H9 (cell line): ENCODE data around the gene METTL1. TPM values are rescaled to one million over a fixed set of nuclear protein-coding genes. Genes with fewer than 3 reads are reported as not detected.

Experiments
- DNase-seq: peaks from one replicate; pipeline ENCODE4 v3.0.0-alpha.2; 2017
- H2AFZ ChIP-seq: one replicate; pipeline ENCODE4 v1.6.1; 2013; ENCODE audit warnings: mild to moderate bottlenecking, low read length, control low read depth, moderate library complexity
- H2AK5ac ChIP-seq: 2 replicates; pipeline ENCODE4 v1.6.1; 2013; ENCODE audit warnings: low read length, control low read depth, mixed read lengths; ENCODE audit not compliant: insufficient read length
- H2BK120ac ChIP-seq: one replicate; pipeline ENCODE4 v1.6.1; 2013; ENCODE audit warnings: low read depth, mild to moderate bottlenecking, low read length, control low read depth, inconsistent platforms; ENCODE audit not compliant: poor library complexity, severe bottlenecking
- H2BK12ac ChIP-seq: 2 replicates; pipeline ENCODE4 v1.6.1; 2013; ENCODE audit warnings: low read length, control low read depth, mixed read lengths, low read depth; ENCODE audit not compliant: insufficient read length
- H2BK15ac ChIP-seq: 2 replicates; pipeline ENCODE4 v1.6.1; 2013; ENCODE audit warnings: low read depth, low read length, control low read depth
- H2BK20ac ChIP-seq: one replicate; pipeline ENCODE4 v1.6.1; 2013; ENCODE audit warnings: low read depth, mild to moderate bottlenecking, low read length, control low read depth, inconsistent platforms; ENCODE audit not compliant: poor library complexity, severe bottlenecking
- H2BK5ac ChIP-seq: 2 replicates; pipeline ENCODE4 v1.6.1; 2013; ENCODE audit warnings: low read length, control low read depth, mixed read lengths; ENCODE audit not compliant: insufficient read length
- H3K14ac ChIP-seq: 2 replicates; pipeline ENCODE4 v1.6.1; 2013; ENCODE audit warnings: low read length, control low read depth; ENCODE audit not compliant: insufficient read depth
- H3K18ac ChIP-seq: 2 replicates; pipeline ENCODE4 v1.6.1; 2013; ENCODE audit warnings: low read depth, mild to moderate bottlenecking, mixed read lengths, low read length, control low read depth; ENCODE audit not compliant: insufficient read length
- H3K23ac ChIP-seq: 2 replicates; pipeline ENCODE4 v1.6.1; 2013; ENCODE audit warnings: low read length, control low read depth, mixed read lengths, low read depth; ENCODE audit not compliant: insufficient read length
- H3K23me2 ChIP-seq: 2 replicates; pipeline ENCODE4 v1.6.1; 2013; ENCODE audit warnings: low read depth, mild to moderate bottlenecking, mixed read lengths, low read length, control low read depth; ENCODE audit not compliant: insufficient read length, poor library complexity, severe bottlenecking
- H3K27ac ChIP-seq: 2 replicates; pipeline ENCODE4 v1.5.1; 2013; ENCODE audit warnings: low read length, control low read depth, mixed read lengths, low read depth; ENCODE audit not compliant: insufficient read length
- H3K27me3 ChIP-seq: 2 replicates; pipeline ENCODE4 v1.6.1; 2013; ENCODE audit warnings: low read length, control low read depth, inconsistent platforms; ENCODE audit not compliant: insufficient read depth
- H3K4ac ChIP-seq: 2 replicates; pipeline ENCODE4 v1.6.1; 2013; ENCODE audit warnings: low read depth, mild to moderate bottlenecking, control low read depth, inconsistent platforms, low read length, moderate library complexity
- H3K4me1 ChIP-seq: 2 replicates; pipeline ENCODE4 v1.6.1; 2013; ENCODE audit warnings: low read length, control low read depth, inconsistent platforms; ENCODE audit not compliant: insufficient read depth
- H3K4me2 ChIP-seq: 2 replicates; pipeline ENCODE4 v1.6.1; 2013; ENCODE audit warnings: low read length, control low read depth, mixed read lengths; ENCODE audit not compliant: insufficient read length, insufficient read depth
- H3K56ac ChIP-seq: 2 replicates; pipeline ENCODE4 v1.6.1; 2013; ENCODE audit warnings: low read depth, mild to moderate bottlenecking, mixed read lengths, low read length, control low read depth; ENCODE audit not compliant: insufficient read length
- H3K79me1 ChIP-seq: 2 replicates; pipeline ENCODE4 v1.6.1; 2013; ENCODE audit warnings: low read depth, mild to moderate bottlenecking, moderate library complexity, low read length, control low read depth, inconsistent platforms; ENCODE audit not compliant: insufficient read depth, poor library complexity, severe bottlenecking
- H3K79me2 ChIP-seq: 2 replicates; pipeline ENCODE4 v1.6.1; 2013; ENCODE audit warnings: low read length, control low read depth, inconsistent platforms; ENCODE audit not compliant: insufficient read depth
- H3K9ac ChIP-seq: 2 replicates; pipeline ENCODE4 v1.6.1; 2013; ENCODE audit warnings: low read length, control low read depth, mixed read lengths; ENCODE audit not compliant: insufficient read length; ENCODE audit errors: extremely low read depth
- H3K9me3 ChIP-seq: one replicate; pipeline ENCODE4 v1.6.1; 2013; ENCODE audit warnings: low read depth, low read length, inconsistent platforms; ENCODE audit not compliant: control insufficient read depth
- H3T11ph ChIP-seq: one replicate; pipeline ENCODE4 v1.6.1; 2013; ENCODE audit warnings: mild to moderate bottlenecking, low read length, control low read depth, inconsistent platforms
- H4K20me1 ChIP-seq: one replicate; pipeline ENCODE4 v1.6.1; 2013; ENCODE audit not compliant: control insufficient read depth, insufficient read length, insufficient read depth
- H4K5ac ChIP-seq: 2 replicates; pipeline ENCODE4 v1.6.1; 2013; ENCODE audit warnings: low read depth, mild to moderate bottlenecking, mixed read lengths, low read length, control low read depth; ENCODE audit not compliant: insufficient read length
- H4K8ac ChIP-seq: replicated peaks from 2 replicates; pipeline ENCODE4 v1.6.1; 2013; ENCODE audit warnings: low read length, control low read depth, mixed read lengths, low read depth; ENCODE audit not compliant: insufficient read length
- H4K91ac ChIP-seq: 2 replicates; pipeline ENCODE4 v1.6.1; 2013; ENCODE audit warnings: low read depth, mild to moderate bottlenecking, moderate library complexity, mixed read lengths, low read length, control low read depth; ENCODE audit not compliant: insufficient read length
- H3K27ac Mint-ChIP-seq, 3 experiments: 2 replicates in 2 of 3; 3 replicates in 1 of 3; pipeline ENCODE4 v1.8.0; 2020 to 2021; ENCODE audit warnings: mixed read lengths in 3 of 3, mild to moderate bottlenecking in 1 of 3, moderate library complexity in 1 of 3
- H3K27me3 Mint-ChIP-seq: 2 replicates; pipeline ENCODE4 v1.8.0; 2021; ENCODE audit warnings: low read depth, mild to moderate bottlenecking, moderate library complexity, mixed read lengths
- H3K36me3 Mint-ChIP-seq, 3 experiments: 2 replicates in 2 of 3; 3 replicates in 1 of 3; pipeline ENCODE4 v1.8.0; 2020 to 2021; ENCODE audit warnings: low read depth in 3 of 3, mixed read lengths in 3 of 3; ENCODE audit not compliant: insufficient read depth in 1 of 3
- H3K4me1 Mint-ChIP-seq, 2 experiments: 2 replicates each; pipeline ENCODE4 v1.8.0; 2020; ENCODE audit warnings: mixed read lengths in 2 of 2
- H3K4me3 Mint-ChIP-seq, 2 experiments: 2 replicates in 1 of 2; 3 replicates in 1 of 2; pipeline ENCODE4 v1.8.0; 2020 to 2021; ENCODE audit warnings: mild to moderate bottlenecking in 2 of 2, mixed read lengths in 2 of 2, moderate library complexity in 1 of 2
- H3K9me3 Mint-ChIP-seq, 2 experiments: 2 replicates in 1 of 2; 3 replicates in 1 of 2; pipeline ENCODE4 v1.8.0; 2020; ENCODE audit warnings: mild to moderate bottlenecking in 2 of 2, mixed read lengths in 2 of 2, moderate library complexity in 1 of 2
- CTCF ChIP-seq: fragments of 200-600 bp; sonication (generic); conservative IDR thresholded peaks from 3 replicates; pipeline ENCODE4 v1.8.0; 2021; ENCODE audit warnings: antibody characterized with exemption, mild to moderate bottlenecking
- WGBS: extraction: QIAGEN DNeasy Blood & Tissue Kit; methylation state at CpG from one replicate; pipeline ENCODE4 v1.1.7; 2013; ENCODE audit warnings: missing lambda C conversion rate, low lambda C conversion rate, mixed read lengths; ENCODE audit not compliant: insufficient read length; ENCODE audit errors: extremely low coverage; 5-methylcytosine and 5-hydroxymethylcytosine counted together
- total RNA-seq: library from RNA; stranded (reverse); gene quantifications from 2 replicates; pipeline ENCODE4 v1.2.1, GENCODE V29; 2021

The METTL1 gene
- total RNA-seq, 1 experiment from 2014 or later = 58.4 TPM

- H3T11ph ChIP-seq = no peak overlapping the region
- H2AFZ ChIP-seq = no peak overlapping the region
- peak overlapping the region; percentile 21 for H3K18ac ChIP-seq
- peaks cover 41% of the 10 kb centered on the region for H3K27me3 Mint-ChIP-seq
- no CpG with 5 or more reads among the region's 21 CpGs for WGBS
- H2BK5ac ChIP-seq = no peak overlapping the region
- H3K27ac ChIP-seq = peak overlapping the region; percentile 4
- no peak overlapping the region for H2BK120ac ChIP-seq
- H3K9ac ChIP-seq = no peak overlapping the region
- TF ChIP-seq CTCF = no peak
- peak overlapping the region; percentile 70 for H3K4me2 ChIP-seq
- peaks cover 4% of the 10 kb centered on the region for H3K23me2 ChIP-seq
- H3K79me2 ChIP-seq = no peaks in the 10 kb centered on the region
- H2BK12ac ChIP-seq = no peak overlapping the region
- H3K4me1 ChIP-seq = peaks cover 2% of the 10 kb centered on the region; the same call in 1 of the 2 replicates
- peaks cover 17 to 20% of the 10 kb centered on the region in 2 experiments for H3K4me1 Mint-ChIP-seq
- H3K27me3 ChIP-seq = peaks cover 22% of the 10 kb centered on the region
- no peak overlapping the region for H2BK15ac ChIP-seq
- no peak overlapping the region for H3K23ac ChIP-seq
- no peak for DNase-seq
- H2BK20ac ChIP-seq = no peak overlapping the region
- no peaks in the 10 kb centered on the region for H3K79me1 ChIP-seq
- H4K91ac ChIP-seq = no peak overlapping the region
- no peak overlapping the region for H2AK5ac ChIP-seq
- no peaks in the 10 kb centered on the region for H3K9me3 ChIP-seq
- no peak overlapping the region for H3K56ac ChIP-seq
- H3K9me3 Mint-ChIP-seq = no peaks in the 10 kb centered on the region
- H3K4ac ChIP-seq = no peak overlapping the region
- H4K8ac ChIP-seq = no peak overlapping the region
- no peaks in the 10 kb centered on the region for H4K20me1 ChIP-seq
- H3K27ac Mint-ChIP-seq = peak overlapping the region; percentile 97 to 99 (median 99)
- H3K4me3 Mint-ChIP-seq = peak overlapping the region; percentile 86 to 92
- H4K5ac ChIP-seq = no peak overlapping the region
- peak overlapping the region; percentile 21; the same call in 1 of the 2 replicates for H3K14ac ChIP-seq
- peaks cover 14 to 38% (median 33%) of the 10 kb centered on the region in 3 experiments; a peak in 6 of 7 replicates for H3K36me3 Mint-ChIP-seq
Measured at GRCh38 chr12:57744194-57744776, 27.6 kb downstream of the METTL1 start.
